Measurements from ENCODE around the gene RAD51.
A peak's percentile ranks its signal among the peaks of the same experiment; 100 is the strongest.

Gene RAD51

DNA sequence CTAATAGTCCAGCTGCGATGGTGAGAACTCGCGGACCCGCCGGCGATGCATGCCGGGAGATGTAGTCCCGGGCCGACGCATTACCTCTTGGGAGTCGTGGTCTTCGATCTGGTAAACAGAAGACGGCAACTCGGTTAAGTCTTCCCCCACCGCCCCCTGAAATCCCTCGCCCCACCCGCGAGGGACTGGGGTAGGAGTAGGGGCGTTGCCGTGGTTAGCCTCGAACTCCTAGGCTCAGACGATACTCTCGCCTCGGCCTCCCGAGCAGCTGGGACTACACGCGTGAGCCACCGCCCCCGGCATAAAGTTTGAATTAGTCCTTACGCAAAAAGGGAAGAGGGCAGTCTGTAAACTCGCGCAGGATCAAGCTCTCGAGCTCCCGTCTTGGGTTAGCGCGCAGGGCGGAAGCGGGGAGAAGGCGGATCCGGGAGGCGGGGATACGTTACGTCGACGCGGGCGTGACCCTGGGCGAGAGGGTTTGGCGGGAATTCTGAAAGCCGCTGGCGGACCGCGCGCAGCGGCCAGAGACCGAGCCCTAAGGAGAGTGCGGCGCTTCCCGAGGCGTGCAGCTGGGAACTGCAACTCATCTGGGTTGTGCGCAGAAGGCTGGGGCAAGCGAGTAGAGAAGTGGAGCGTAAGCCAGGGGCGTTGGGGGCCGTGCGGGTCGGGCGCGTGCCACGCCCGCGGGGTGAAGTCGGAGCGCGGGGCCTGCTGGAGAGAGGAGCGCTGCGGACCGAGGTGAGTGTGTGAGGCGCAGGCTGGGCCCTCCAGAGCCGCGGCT, at the start of gene RAD51:
Gene RAD51 (plus strand): TSS at position 487 of the 781 bp plus-strand sequence. CDS start 3,585 bp downstream, outside the sequence.
- TF ChIP-seq TCF4 (CRISPR knock-in tag; IDR thresholded peaks at IDR 0.05; ENCODE audit: borderline replicate concordance) (no peak), ZFP3 (CRISPR knock-in tag; IDR thresholded peaks at IDR 0.05) (no peak), ISL1 (CRISPR knock-in tag; IDR thresholded peaks at IDR 0.05) (no peak)
- TF ChIP-seq, protein P1, sequence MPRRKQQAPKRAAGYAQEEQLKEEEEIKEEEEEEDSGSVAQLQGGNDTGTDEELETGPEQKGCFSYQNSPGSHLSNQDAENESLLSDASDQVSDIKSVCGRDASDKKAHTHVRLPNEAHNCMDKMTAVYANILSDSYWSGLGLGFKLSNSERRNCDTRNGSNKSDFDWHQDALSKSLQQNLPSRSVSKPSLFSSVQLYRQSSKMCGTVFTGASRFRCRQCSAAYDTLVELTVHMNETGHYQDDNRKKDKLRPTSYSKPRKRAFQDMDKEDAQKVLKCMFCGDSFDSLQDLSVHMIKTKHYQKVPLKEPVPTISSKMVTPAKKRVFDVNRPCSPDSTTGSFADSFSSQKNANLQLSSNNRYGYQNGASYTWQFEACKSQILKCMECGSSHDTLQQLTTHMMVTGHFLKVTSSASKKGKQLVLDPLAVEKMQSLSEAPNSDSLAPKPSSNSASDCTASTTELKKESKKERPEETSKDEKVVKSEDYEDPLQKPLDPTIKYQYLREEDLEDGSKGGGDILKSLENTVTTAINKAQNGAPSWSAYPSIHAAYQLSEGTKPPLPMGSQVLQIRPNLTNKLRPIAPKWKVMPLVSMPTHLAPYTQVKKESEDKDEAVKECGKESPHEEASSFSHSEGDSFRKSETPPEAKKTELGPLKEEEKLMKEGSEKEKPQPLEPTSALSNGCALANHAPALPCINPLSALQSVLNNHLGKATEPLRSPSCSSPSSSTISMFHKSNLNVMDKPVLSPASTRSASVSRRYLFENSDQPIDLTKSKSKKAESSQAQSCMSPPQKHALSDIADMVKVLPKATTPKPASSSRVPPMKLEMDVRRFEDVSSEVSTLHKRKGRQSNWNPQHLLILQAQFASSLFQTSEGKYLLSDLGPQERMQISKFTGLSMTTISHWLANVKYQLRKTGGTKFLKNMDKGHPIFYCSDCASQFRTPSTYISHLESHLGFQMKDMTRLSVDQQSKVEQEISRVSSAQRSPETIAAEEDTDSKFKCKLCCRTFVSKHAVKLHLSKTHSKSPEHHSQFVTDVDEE (CRISPR knock-in tag; IDR thresholded peaks at IDR 0.05) = no peak; the same call in 1 of the 2 replicates
- TF ChIP-seq, protein P2, sequence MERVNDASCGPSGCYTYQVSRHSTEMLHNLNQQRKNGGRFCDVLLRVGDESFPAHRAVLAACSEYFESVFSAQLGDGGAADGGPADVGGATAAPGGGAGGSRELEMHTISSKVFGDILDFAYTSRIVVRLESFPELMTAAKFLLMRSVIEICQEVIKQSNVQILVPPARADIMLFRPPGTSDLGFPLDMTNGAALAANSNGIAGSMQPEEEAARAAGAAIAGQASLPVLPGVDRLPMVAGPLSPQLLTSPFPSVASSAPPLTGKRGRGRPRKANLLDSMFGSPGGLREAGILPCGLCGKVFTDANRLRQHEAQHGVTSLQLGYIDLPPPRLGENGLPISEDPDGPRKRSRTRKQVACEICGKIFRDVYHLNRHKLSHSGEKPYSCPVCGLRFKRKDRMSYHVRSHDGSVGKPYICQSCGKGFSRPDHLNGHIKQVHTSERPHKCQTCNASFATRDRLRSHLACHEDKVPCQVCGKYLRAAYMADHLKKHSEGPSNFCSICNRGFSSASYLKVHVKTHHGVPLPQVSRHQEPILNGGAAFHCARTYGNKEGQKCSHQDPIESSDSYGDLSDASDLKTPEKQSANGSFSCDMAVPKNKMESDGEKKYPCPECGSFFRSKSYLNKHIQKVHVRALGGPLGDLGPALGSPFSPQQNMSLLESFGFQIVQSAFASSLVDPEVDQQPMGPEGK (CRISPR knock-in tag; IDR thresholded peaks at IDR 0.05; ENCODE audit: borderline replicate concordance) = 0 out of 2 replicates have a peak, but pooled peaks have one; percentile 45
- TF ChIP-seq, protein P3, sequence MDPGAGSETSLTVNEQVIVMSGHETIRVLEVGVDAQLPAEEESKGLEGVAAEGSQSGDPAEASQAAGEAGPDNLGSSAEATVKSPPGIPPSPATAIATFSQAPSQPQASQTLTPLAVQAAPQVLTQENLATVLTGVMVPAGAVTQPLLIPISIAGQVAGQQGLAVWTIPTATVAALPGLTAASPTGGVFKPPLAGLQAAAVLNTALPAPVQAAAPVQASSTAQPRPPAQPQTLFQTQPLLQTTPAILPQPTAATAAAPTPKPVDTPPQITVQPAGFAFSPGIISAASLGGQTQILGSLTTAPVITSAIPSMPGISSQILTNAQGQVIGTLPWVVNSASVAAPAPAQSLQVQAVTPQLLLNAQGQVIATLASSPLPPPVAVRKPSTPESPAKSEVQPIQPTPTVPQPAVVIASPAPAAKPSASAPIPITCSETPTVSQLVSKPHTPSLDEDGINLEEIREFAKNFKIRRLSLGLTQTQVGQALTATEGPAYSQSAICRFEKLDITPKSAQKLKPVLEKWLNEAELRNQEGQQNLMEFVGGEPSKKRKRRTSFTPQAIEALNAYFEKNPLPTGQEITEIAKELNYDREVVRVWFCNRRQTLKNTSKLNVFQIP (CRISPR knock-in tag; IDR thresholded peaks at IDR 0.05; ENCODE audit: borderline replicate concordance, low read depth) = no peak
- peak; percentile 96 for ATAC-seq

DNA sequence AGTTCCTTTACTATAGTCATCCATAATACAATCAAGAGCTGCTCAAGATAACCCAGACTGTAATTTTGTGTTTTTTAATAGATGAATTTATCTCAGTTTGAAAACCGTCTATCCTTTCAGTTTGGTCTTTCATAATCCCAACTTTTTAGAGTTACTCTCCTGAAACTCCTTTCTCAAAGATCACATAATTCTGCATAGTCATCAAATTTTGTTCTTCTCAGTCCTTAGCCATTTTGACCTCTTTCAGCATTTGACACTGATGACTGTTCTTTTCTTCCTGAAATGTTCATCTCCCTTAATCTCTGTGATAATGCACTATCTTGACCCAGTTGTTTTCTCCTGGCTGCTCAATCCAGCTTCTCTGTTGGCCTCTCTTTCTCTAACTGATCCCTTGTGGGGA, 47.5 kb upstream of the RAD51 start:
- TF ChIP-seq, protein P2 (CRISPR knock-in tag; IDR thresholded peaks at IDR 0.05; ENCODE audit: borderline replicate concordance) = no peak
- TF ChIP-seq, protein P3 (CRISPR knock-in tag; IDR thresholded peaks at IDR 0.05; ENCODE audit: borderline replicate concordance, low read depth) = no peak
- TF ChIP-seq, protein P4, sequence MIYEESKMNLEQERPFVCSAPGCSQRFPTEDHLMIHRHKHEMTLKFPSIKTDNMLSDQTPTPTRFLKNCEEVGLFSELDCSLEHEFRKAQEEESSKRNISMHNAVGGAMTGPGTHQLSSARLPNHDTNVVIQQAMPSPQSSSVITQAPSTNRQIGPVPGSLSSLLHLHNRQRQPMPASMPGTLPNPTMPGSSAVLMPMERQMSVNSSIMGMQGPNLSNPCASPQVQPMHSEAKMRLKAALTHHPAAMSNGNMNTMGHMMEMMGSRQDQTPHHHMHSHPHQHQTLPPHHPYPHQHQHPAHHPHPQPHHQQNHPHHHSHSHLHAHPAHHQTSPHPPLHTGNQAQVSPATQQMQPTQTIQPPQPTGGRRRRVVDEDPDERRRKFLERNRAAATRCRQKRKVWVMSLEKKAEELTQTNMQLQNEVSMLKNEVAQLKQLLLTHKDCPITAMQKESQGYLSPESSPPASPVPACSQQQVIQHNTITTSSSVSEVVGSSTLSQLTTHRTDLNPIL (CRISPR knock-in tag; IDR thresholded peaks at IDR 0.05; ENCODE audit: low read depth) = no peak
- no peak for TF ChIP-seq SNAI2 (CRISPR knock-in tag; IDR thresholded peaks at IDR 0.05)
- TF ChIP-seq OSR1 (CRISPR knock-in tag; IDR thresholded peaks at IDR 0.05) = no peak
- TF ChIP-seq ARNTL (CRISPR knock-in tag; IDR thresholded peaks at IDR 0.05; ENCODE audit: borderline replicate concordance, low read depth) = no peak
- TF ChIP-seq ISL1 (CRISPR knock-in tag; IDR thresholded peaks at IDR 0.05) = no peak
- TF ChIP-seq ZFP3 (CRISPR knock-in tag; IDR thresholded peaks at IDR 0.05) = no peak
- TF ChIP-seq GLIS3 (CRISPR knock-in tag; IDR thresholded peaks at IDR 0.05) = no peak
- TF ChIP-seq, protein P1 (CRISPR knock-in tag; IDR thresholded peaks at IDR 0.05) = no peak
- TF ChIP-seq ZNF565 (CRISPR knock-in tag; conservative IDR thresholded peaks at IDR 0.05; ENCODE audit: low read depth) = no peak
- TF ChIP-seq ESRRG (CRISPR knock-in tag; IDR thresholded peaks at IDR 0.05) = no peak
- ATAC-seq = no peak

Data from SK-N-SH treated with all-trans-retinoic acid at 6 μM for 48 hours (cell line).